ENCODE data around the gene MYCBP2. TPM values are rescaled to one million over a fixed set of nuclear protein-coding genes. Genes with fewer than 3 reads are reported as not detected.

MYCBP2 gene
- total and polyA plus RNA-seq, 10 donors: 55.2 to 251 (median 200) TPM

DNA sequence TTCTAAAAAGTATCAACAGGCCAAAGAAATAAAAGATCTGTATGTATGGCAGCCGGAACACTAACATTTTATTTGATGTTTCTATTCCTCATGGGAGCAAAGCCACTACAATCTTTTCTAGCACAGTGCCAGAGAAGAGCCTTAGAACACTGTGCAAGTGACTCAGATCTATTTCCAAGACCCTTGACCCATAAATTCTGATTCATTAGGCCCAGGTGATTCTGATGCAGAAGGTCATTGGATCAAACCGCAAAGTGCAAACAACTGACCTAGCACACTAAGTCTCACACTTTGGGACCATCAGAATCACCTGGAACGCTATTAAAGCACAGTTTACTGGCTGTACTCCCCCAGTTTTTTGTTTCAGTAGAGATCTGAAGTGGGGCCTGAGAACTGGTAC, 87.6 kb downstream of the MYCBP2 start:
- Histone ChIP-seq H3K27me3 (replicated peaks in 1 of 7) (no peaks in the 10 kb centered on the region), H3K4me3 (no peak overlapping the region), H3K27ac (no peak overlapping the region), H3K36me3 (peaks cover 0 to 99% (median 51%) of the 10 kb centered on the region in 6 donors), H3K4me1 (no peaks in the 10 kb centered on the region), H3K9me3 (no peaks in the 10 kb centered on the region)
- DNase-seq: no peak
- WGBS, 5 donors: 95 to 97% (median 96%) methylated on average over 3 of the region's 3 CpGs
- TF ChIP-seq POLR2AphosphoS5 (IDR thresholded peaks at IDR 0.05): no peak
- no peak for TF ChIP-seq POLR2A (IDR thresholded peaks at IDR 0.05)
- TF ChIP-seq, protein P1, sequence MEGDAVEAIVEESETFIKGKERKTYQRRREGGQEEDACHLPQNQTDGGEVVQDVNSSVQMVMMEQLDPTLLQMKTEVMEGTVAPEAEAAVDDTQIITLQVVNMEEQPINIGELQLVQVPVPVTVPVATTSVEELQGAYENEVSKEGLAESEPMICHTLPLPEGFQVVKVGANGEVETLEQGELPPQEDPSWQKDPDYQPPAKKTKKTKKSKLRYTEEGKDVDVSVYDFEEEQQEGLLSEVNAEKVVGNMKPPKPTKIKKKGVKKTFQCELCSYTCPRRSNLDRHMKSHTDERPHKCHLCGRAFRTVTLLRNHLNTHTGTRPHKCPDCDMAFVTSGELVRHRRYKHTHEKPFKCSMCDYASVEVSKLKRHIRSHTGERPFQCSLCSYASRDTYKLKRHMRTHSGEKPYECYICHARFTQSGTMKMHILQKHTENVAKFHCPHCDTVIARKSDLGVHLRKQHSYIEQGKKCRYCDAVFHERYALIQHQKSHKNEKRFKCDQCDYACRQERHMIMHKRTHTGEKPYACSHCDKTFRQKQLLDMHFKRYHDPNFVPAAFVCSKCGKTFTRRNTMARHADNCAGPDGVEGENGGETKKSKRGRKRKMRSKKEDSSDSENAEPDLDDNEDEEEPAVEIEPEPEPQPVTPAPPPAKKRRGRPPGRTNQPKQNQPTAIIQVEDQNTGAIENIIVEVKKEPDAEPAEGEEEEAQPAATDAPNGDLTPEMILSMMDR (IDR thresholded peaks at IDR 0.05 in 8 of 11, conservative IDR thresholded peaks at IDR 0.05 in 3 of 11): no peak
- intact Hi-C loops (cut with DNase I; ENCODE audit: low total_unique reads): no loop called here

GRCh38 chr13:77235456-77236022, 91.4 kb downstream of the MYCBP2 start:
- TF ChIP-seq, protein P1 (IDR thresholded peaks at IDR 0.05 in 8 of 11, conservative IDR thresholded peaks at IDR 0.05 in 3 of 11): no peak
- TF ChIP-seq POLR2AphosphoS5 (IDR thresholded peaks at IDR 0.05): no peak
- no peak for TF ChIP-seq POLR2A (IDR thresholded peaks at IDR 0.05)
- Histone ChIP-seq H3K9me3 (no peaks in the 10 kb centered on the region), H3K27me3 (replicated peaks in 1 of 7) (no peaks in the 10 kb centered on the region), H3K36me3 (peaks cover 0 to 86% (median 26%) of the 10 kb centered on the region in 6 donors), H3K27ac (no peak overlapping the region), H3K4me1 (no peaks in the 10 kb centered on the region), H3K4me3 (no peak overlapping the region)
- intact Hi-C loops (cut with DNase I; ENCODE audit: low total_unique reads): no loop called here
- DNase-seq: no peak

GRCh38 chr13:77233159-77233558, 93.7 kb downstream of the MYCBP2 start:
- no peaks in the 10 kb centered on the region for H3K9me3 ChIP-seq
- TF ChIP-seq POLR2A (IDR thresholded peaks at IDR 0.05): no peak
- no peak for TF ChIP-seq POLR2AphosphoS5 (IDR thresholded peaks at IDR 0.05)
- TF ChIP-seq, protein P1 (IDR thresholded peaks at IDR 0.05 in 8 of 11, conservative IDR thresholded peaks at IDR 0.05 in 3 of 11): no peak
- H3K36me3 ChIP-seq: peaks cover 0 to 73% (median 13%) of the 10 kb centered on the region in 6 donors
- no peak for DNase-seq
- H3K27me3 ChIP-seq (replicated peaks in 1 of 7): no peaks in the 10 kb centered on the region
- H3K27ac ChIP-seq: no peak overlapping the region
- no peak overlapping the region for H3K4me3 ChIP-seq
- H3K4me1 ChIP-seq: no peaks in the 10 kb centered on the region
- intact Hi-C loops (cut with DNase I; ENCODE audit: low total_unique reads): no loop called here
- 94 to 98% (median 97%) methylated on average over 4 of the region's 4 CpGs for WGBS, 5 donors

- H3K36me3 ChIP-seq: peaks cover 0 to 62% (median 10%) of the 10 kb centered on the region in 6 donors
- no peaks in the 10 kb centered on the region for H3K9me3 ChIP-seq
- H3K27me3 ChIP-seq (replicated peaks in 1 of 7): no peaks in the 10 kb centered on the region
- intact Hi-C loops (cut with DNase I; ENCODE audit: low total_unique reads): no loop called here
- no peaks in the 10 kb centered on the region for H3K4me1 ChIP-seq
- WGBS, 5 donors: 88 to 92% (median 90%) methylated on average over 5 of the region's 5 CpGs
- DNase-seq: no peak
- H3K27ac ChIP-seq: no peak overlapping the region
- no peak overlapping the region for H3K4me3 ChIP-seq
- TF ChIP-seq, protein P1 (IDR thresholded peaks at IDR 0.05 in 8 of 11, conservative IDR thresholded peaks at IDR 0.05 in 3 of 11): no peak
- TF ChIP-seq POLR2A (IDR thresholded peaks at IDR 0.05): no peak
- TF ChIP-seq POLR2AphosphoS5 (IDR thresholded peaks at IDR 0.05): no peak
Observed at GRCh38 chr13:77230560-77230959, 96.3 kb downstream of the MYCBP2 start.
